KBM-7 (cell line): ENCODE measurements around the gene SPECC1.
A peak's percentile ranks its signal among the peaks of the same experiment; 100 is the strongest.

Source experiments
- DNase-seq: peaks from one replicate; pipeline ENCODE4 v3.0.0-alpha.2; 2015
- in situ Hi-C: fragments of 300-500 bp; cut with MboI; formaldehyde crosslinking; loops from 2 replicates; pipeline ENCODE4 v1.14.3; 2020; ENCODE audit warnings: low sequenced_read_pairs, low pct_unique_long_range_greater_than_20kb, mixed read lengths

The SPECC1 gene

DNA sequence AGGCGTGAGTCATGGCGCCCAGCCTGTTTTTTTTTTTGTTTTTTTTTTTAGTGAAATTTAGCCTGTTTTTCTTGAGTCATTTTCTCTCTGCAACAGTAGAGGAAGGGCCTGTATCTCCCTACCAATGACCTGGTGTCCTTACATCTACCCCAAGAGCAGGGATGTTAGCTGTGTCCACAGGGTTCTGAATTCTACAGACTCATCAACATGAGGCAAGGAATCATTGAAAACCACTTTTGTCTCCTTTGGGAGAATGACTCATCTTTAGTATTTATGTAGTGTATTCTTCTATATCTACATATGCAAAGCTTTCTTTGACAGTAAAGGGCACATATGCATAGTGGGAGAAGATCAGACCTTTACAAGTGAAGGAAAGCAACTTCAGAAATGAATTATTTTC lies 105.3 kb downstream of the SPECC1 start:
- in situ Hi-C loops, result no loop called here

DNA sequence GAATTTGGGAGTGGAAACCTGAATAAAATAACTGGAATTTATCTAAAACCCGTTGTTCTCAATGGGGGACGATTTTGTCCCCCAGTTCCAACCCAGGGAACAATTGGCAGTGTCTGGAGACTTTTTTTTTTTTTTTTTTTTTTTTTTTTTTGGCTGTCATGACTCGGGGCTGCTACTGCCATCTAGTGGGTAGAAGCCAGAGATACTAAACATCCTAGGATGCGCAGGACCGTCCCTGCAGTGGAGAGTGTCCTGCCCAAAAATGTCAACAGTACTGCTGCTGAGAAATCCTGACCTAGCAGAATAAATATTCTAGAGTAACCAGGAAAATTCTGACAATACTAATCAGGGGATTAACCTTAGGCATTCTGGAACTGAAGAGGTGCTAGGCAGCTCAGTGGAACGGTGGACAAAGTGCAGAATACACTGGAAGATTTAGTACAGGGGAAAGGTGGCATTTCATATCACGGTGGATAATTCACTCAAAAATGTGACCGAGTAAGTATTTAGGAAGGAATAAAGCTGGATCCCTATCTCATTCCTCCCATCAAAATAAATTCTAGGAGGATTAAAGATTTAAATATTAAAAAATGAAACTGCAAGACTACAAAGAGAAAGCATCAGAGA lies 107.6 kb downstream of the SPECC1 start:
- DNase-seq, result peak; percentile 86
- in situ Hi-C loops, result no loop called here

More for the DNA sequence above, 105.3 kb downstream of the SPECC1 start:
- no peak for DNase-seq

DNA sequence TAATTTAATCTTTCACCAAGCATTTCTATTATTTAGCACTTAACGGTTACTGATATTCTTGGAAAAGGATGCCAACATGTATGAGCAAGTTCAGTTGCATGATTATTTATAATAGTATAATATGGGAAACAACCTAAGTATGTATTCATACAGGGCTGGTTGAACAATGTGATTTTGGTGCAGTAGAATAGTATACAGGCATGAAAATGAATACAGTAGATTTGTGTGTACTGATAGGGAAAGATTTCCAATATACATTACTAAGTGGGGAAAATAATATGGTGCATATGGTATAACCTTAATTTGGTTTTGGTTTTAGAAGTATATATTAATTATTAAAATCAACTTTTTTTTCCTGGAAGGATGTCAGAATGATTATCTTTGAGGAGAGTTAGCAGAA lies 109.1 kb downstream of the SPECC1 start:
- in situ Hi-C loops, result no loop called here

GRCh38 chr17:20120836-20121235 lies 111.7 kb downstream of the SPECC1 start:
- in situ Hi-C loops, result no loop called here
- no peak for DNase-seq

More for the DNA sequence above, 109.1 kb downstream of the SPECC1 start:
- DNase-seq, result no peak

- DNase-seq, result peak; percentile 77
- in situ Hi-C loops, result no loop called here
Observed at GRCh38 chr17:20121359-20122253, 112.4 kb downstream of the SPECC1 start.

DNA sequence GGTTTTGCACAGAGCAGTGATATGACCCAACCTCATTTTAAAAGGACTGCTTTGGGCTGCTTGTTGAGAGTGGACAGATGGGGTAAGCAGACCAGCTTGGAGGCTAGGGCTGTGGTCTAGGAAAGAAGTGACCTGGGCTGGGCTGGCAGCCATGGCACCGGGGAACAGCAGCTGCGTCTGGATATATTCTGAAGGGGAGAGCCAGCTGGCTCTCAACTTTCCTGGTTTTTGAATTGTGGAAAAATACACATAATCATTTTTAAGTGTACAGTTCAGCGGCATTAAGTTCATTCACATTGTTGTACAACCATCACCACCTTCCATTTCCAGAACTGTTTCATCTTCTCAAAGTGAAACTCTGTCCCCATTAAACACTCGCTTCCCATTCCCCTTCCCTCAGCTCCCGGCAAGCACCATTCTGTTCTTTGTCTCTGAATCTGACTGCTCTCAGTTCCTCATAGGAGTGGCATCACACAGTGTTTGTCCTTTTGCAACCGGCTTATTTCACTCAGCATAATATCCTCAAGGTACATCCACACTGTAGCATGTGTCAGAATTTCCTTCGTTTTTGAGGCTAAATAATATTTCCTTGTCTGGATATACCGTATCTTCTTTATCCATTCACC lies 113.2 kb downstream of the SPECC1 start:
- in situ Hi-C loops, result no loop called here
- no peak for DNase-seq

DNA sequence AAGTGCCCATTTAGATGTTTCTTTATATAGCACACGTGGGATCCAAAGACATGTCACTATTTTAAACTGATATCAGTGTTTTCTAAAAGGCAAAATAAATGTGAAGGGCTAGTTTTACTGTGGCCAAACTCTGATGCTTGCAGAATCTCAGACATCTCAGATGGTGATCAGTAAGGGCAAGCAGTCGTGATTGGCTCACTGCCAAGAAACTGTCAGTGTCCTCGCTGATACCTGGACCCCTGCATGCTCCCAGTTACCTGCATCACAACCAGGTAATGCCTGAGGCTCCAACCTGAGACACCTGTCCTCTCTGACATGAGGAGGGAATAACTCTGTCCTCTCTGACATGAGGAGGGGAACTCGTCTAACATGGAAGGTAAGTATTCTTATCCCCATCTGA lies 114.0 kb downstream of the SPECC1 start:
- in situ Hi-C loops, result no loop called here
- DNase-seq, result no peak

GRCh38 chr17:20125724-20126123 lies 116.6 kb downstream of the SPECC1 start:
- DNase-seq, result no peak
- in situ Hi-C loops, result no loop called here

DNA sequence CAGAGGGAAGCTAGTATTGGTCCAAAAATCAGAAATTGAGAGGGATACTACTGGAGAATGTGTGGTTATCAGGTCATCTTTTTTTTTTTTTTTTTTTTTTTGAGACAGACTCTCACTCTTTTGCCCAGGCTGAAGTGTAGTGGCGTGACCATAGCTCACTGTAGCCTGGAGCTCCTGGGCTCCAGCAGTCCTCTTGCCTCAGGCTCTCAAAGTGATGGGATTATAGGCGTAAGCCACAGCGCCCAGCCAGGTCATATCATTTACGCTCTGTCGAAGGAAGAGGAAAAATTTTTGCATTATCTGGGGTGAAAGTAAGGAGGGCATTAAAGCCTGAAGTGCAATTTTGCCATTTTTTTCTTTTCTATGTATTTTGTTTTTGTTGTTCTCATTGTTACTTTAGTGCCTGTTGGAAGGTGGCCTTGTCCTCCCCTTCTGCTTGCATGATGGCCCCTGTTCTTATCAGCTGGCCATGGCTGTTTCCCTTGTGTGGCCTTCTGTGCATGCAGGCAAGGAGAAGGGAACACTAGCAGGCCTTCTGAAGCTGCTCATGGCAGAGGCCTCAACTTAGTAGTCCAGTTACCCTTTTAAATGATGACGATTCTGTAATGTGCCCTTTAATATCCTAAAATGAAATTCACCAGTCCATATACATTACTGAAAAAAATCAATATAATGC lies 118.3 kb downstream of the SPECC1 start:
- in situ Hi-C loops, result no loop called here

DNA sequence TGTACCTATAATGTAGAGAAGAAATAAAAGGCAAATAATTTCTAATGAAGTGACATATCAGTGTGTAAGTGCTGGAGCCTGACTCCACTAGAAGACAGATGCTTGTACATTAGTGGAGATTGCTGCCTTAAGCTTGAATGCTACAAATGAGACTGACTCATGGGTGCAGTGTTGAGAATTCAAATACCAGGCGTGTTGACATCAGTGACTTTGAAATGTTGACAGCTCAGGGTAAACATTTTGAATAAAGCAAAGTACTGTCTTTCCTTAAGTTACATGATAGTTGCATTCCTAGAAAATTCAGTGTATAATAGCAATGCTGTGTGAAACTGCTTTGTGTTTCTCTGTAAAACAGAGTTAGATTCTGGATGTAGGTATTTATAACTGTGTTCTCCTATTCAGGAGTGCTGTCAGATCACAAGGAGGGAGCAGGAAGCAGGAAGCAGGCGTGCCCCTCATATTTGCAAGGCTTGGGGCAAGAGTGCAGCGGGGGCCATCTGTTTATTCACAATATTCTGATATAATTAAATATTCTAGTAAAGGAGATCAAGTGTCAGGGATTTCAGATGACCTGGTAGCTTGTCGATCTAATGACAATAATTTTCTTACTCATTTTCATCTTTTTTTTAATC lies 119.0 kb downstream of the SPECC1 start:
- no peak for DNase-seq
- in situ Hi-C loops, result no loop called here

More for the DNA sequence above, 118.3 kb downstream of the SPECC1 start:
- no peak for DNase-seq

- in situ Hi-C loops, result no loop called here
- no peak for DNase-seq
Observed at GRCh38 chr17:20133517-20133916, 124.4 kb downstream of the SPECC1 start.

- DNase-seq, result no peak
- in situ Hi-C loops, result no loop called here
Observed at GRCh38 chr17:20141198-20141972, 132.2 kb downstream of the SPECC1 start.

GRCh38 chr17:20142268-20142667 lies 133.1 kb downstream of the SPECC1 start:
- DNase-seq, result no peak
- in situ Hi-C loops, result no loop called here

- no peak for DNase-seq
- in situ Hi-C loops, result no loop called here
Observed at GRCh38 chr17:20143740-20144139, 134.6 kb downstream of the SPECC1 start.

DNA sequence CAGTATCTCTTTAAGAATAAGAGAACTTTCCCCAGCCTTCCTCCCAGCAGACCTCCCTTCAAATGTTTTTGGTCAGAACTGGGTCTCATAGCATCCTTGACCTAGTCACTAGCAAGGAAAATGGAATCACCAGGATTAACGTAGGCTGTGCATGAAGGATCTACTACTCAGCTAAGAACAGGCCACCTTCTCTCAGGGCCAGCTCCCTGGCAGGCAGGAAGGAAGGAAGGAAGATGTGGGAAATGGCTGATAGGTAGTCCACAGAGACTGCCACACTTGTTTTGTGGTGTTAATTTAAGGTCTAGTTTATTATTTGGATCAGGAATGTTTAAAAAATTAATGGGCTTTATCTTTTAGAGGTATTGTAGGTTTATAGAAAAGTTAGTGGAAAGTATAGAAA lies 136.4 kb downstream of the SPECC1 start:
- DNase-seq, result no peak
- in situ Hi-C loops, result no loop called here

DNA sequence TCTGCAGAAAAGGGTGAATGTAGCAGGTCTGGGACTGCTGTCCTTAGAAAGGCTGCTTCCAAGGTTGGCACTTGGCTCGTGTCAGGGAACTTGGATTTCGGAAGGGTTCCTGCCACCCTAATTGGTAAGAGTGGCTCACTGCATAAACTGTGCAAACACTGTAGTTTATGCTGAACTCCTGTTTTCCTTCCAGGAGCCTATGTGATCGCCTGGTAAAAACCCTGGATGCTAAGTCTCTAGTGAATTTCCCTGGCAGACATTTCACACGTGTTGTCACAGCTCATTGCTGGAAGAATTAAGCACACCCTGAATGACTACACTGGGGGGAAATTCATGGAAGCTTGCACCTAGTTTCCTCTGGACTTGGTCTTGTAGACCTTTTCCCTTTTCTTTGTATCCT lies 140.1 kb downstream of the SPECC1 start:
- DNase-seq, result no peak

DNA sequence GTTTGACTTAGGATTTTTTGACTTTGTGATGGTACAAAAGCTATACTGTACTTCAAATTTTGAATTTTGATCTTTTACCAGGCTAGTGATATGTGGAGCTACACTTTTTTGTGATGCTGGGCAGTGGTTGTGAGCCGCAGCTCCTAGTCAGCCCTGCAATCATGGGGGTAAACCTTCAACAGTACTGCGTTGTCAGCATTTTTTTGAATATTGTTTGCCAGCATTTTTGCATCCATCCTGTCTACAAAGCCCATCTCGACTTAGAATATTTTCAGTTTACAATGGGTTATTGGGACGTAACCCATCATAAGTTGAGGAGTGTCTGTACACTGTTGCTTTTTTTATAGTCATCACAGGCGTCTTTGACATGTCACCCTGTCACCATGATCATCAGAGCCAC lies 142.0 kb downstream of the SPECC1 start:
- DNase-seq, result no peak
- in situ Hi-C loops, result no loop called here

More for the DNA sequence above, 140.1 kb downstream of the SPECC1 start:
- in situ Hi-C loops, result no loop called here

GRCh38 chr17:20153231-20153630 lies 144.1 kb downstream of the SPECC1 start:
- no peak for DNase-seq
- in situ Hi-C loops, result no loop called here
